K562 (cell line): Measurements from ENCODE around the gene NPFFR1. TPM values are rescaled to one million over a fixed set of nuclear protein-coding genes. Genes with fewer than 3 reads are reported as not detected.
A peak's percentile ranks its signal among the peaks of the same experiment; 100 is the strongest.

Source experiments
- ARID1B ChIP-seq: fragments of 450-650 bp; IDR thresholded peaks from 2 replicates; pipeline ENCODE4 v1.6.1; 2016; ENCODE audit warnings: antibody characterized with exemption, mild to moderate bottlenecking, inconsistent platforms
- CBFA2T3 ChIP-seq: fragments of 450-650 bp; IDR thresholded peaks from 2 replicates; pipeline ENCODE4 v1.6.1; 2017
- EP300 ChIP-seq: IDR thresholded peaks from 2 replicates; pipeline ENCODE4 v1.6.1; 2012; ENCODE audit warnings: low read length, improper control_type of control experiment
- HNRNPK ChIP-seq: fragments of 200-400 bp; formaldehyde crosslinking; IDR thresholded peaks from one replicate; pipeline ENCODE4 v1.6.1; 2018; ENCODE audit warnings: mild to moderate bottlenecking, low read depth, low read length; ENCODE audit not compliant: poor library complexity, severe bottlenecking
- KLF16 ChIP-seq: IDR thresholded peaks from 2 replicates; pipeline ENCODE4 v1.6.1; 2016; ENCODE audit warnings: antibody characterized with exemption
- NEUROD1 ChIP-seq: fragments of 150-350 bp; IDR thresholded peaks from 2 replicates; pipeline ENCODE4 v1.6.1; 2014; ENCODE audit warnings: borderline replicate concordance, low read length, low read depth; ENCODE audit not compliant: partially characterized antibody
- POLR2AphosphoS5 ChIP-seq: IDR thresholded peaks from 2 replicates; pipeline ENCODE4 v1.6.1; 2011; ENCODE audit warnings: mild to moderate bottlenecking, low read depth, low read length, moderate library complexity; ENCODE audit not compliant: control insufficient read depth, insufficient read depth
- SNIP1 ChIP-seq: fragments of 450-650 bp; IDR thresholded peaks from 2 replicates; pipeline ENCODE4 v1.7.1; 2017; ENCODE audit warnings: low read depth, mild to moderate bottlenecking
- TEAD2 ChIP-seq: fragments of 450-650 bp; IDR thresholded peaks from 2 replicates; pipeline ENCODE4 v1.6.1; 2016; ENCODE audit warnings: missing genetic modification characterization, control low read depth, missing compliant biosample characterization
- TEAD4 ChIP-seq, 2 experiments: sonication (generic) in 1 of 2; formaldehyde crosslinking in 1 of 2; IDR thresholded peaks; 2 replicates each; pipeline versions ENCODE4 v1.6.1 to v1.8.0; 2012 to 2022; ENCODE audit warnings: borderline replicate concordance in 1 of 2, inconsistent platforms in 1 of 2, low read length in 1 of 2, mild to moderate bottlenecking in 1 of 2, missing genetic modification reagents in 1 of 2
- TFAP4 ChIP-seq: sonication (generic); formaldehyde crosslinking; IDR thresholded peaks from 2 replicates; pipeline ENCODE4 v1.8.0; 2022; ENCODE audit warnings: missing genetic modification reagents, mild to moderate bottlenecking, moderate library complexity, borderline replicate concordance
- ZNF766 ChIP-seq: fragments of 200-800 bp; sonication (Bioruptor generic); conservative IDR thresholded peaks from 2 replicates; pipeline ENCODE4 v1.6.1; 2016; ENCODE audit warnings: missing genetic modification characterization, missing compliant biosample characterization
- polyA plus RNA-seq, 8 experiments: library from polyadenylated mRNA; depleted of rRNA in 4 of 8; stranded (reverse) in 5 of 8; unstranded in 3 of 8; fragments of >200 nt; fragmentation: Nextera tagmentation in 2 of 8; fragmentation: Illumina TruSeq in 1 of 8; extraction: Ambion mirVana in 2 of 8; extraction: Trizol in 1 of 8; gene quantifications; 2 replicates each; pipeline versions ENCODE4 v1.2.1 to v1.2.3, GENCODE V29; 2011 to 2014; ENCODE audit warnings: inconsistent platforms in 1 of 8, missing spikeins in 1 of 8
- total RNA-seq, 7 experiments: library from RNA; depleted of rRNA in 6 of 7; stranded (reverse); fragments of >200 nt in 6 of 7; fragmentation: Illumina TruSeq in 2 of 7; extraction: Trizol in 2 of 7; gene quantifications; 2 replicates each; pipeline versions ENCODE4 v1.2.1 to v1.2.3, GENCODE V29; 2011 to 2021; ENCODE audit warnings: low replicate concordance in 1 of 7
- TF ChIP-seq, protein P1 (sequence below): sonication (generic); formaldehyde crosslinking; IDR thresholded peaks from 2 replicates; pipeline ENCODE4 v1.8.0; 2022; ENCODE audit warnings: mild to moderate bottlenecking, missing genetic modification reagents

Gene NPFFR1
- total and polyA plus RNA-seq, 9 of the 15 experiments (the other 6 are each of a cell fraction or from before 2014, with no cell fraction given): under 0.01 TPM; not detected in 8

GRCh38 chr10:70321897-70322890 is 38.4 kb upstream of the NPFFR1 start (continued):
- peak; percentile 84 for TF ChIP-seq ZNF766
- TF ChIP-seq TEAD4 (IDR thresholded peaks at IDR 0.05; ENCODE audit: low read length): peak; percentile 84
- TF ChIP-seq TEAD4 (CRISPR knock-in tag; IDR thresholded peaks at IDR 0.05; ENCODE audit: borderline replicate concordance): no peak
- no peak for TF ChIP-seq SNIP1
- peak; percentile 52 for TF ChIP-seq EP300
- TF ChIP-seq POLR2AphosphoS5: peak; percentile 40; the same call in 1 of the 2 replicates
- TF ChIP-seq, protein P1, sequence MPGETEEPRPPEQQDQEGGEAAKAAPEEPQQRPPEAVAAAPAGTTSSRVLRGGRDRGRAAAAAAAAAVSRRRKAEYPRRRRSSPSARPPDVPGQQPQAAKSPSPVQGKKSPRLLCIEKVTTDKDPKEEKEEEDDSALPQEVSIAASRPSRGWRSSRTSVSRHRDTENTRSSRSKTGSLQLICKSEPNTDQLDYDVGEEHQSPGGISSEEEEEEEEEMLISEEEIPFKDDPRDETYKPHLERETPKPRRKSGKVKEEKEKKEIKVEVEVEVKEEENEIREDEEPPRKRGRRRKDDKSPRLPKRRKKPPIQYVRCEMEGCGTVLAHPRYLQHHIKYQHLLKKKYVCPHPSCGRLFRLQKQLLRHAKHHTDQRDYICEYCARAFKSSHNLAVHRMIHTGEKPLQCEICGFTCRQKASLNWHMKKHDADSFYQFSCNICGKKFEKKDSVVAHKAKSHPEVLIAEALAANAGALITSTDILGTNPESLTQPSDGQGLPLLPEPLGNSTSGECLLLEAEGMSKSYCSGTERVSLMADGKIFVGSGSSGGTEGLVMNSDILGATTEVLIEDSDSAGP (CRISPR knock-in tag): no peak
- peak; percentile 43; the same call in 1 of the 2 replicates for TF ChIP-seq TFAP4 (CRISPR knock-in tag)
- TF ChIP-seq ARID1B: peak; percentile 83
- no peak for TF ChIP-seq HNRNPK
- TF ChIP-seq TEAD2 (tag): no peak
- peak; percentile 86 for TF ChIP-seq KLF16
- TF ChIP-seq NEUROD1: no peak
- peak; percentile 90 for TF ChIP-seq CBFA2T3
